Ovary (tissue), 3 donors: ENCODE data around the gene RAVER2.

Experiments used
- CTCF ChIP-seq, 3 donors: fragments of 450-650 bp in 2 of 3; fragments of 200-600 bp in 1 of 3; IDR thresholded peaks; one replicate each; pipeline versions ENCODE4 v1.5.1 to v1.8.0; 2016 to 2022; ENCODE audit warnings: antibody characterized with exemption in 3 of 3, mild to moderate bottlenecking in 1 of 3
- EP300 ChIP-seq: sonication (generic); formaldehyde crosslinking; IDR thresholded peaks from one replicate; pipeline ENCODE4 v1.6.1; 2017; ENCODE audit warnings: antibody characterized with exemption
- POLR2A ChIP-seq: fragments of 450-650 bp; IDR thresholded peaks from one replicate; pipeline ENCODE4 v1.6.1; 2017; ENCODE audit warnings: antibody characterized with exemption, mild to moderate bottlenecking, moderate library complexity
- donor health status: DM: no; HTN: no; CAD: no.

GRCh38 chr1:64828829-64829228 is 84.0 kb downstream of the RAVER2 start:
- TF ChIP-seq CTCF (IDR thresholded peaks at IDR 0.05) (no peak), EP300 (no peak), POLR2A (no peak)
